Loucy (cell line): Measurements from ENCODE around the gene BRD2.

Source experiments
- H2AFZ ChIP-seq: fragments of 200-600 bp; sonication (generic); 2 replicates; pipeline ENCODE4 v1.6.0; 2016; ENCODE audit warnings: antibody characterized with exemption, mild to moderate bottlenecking, low read length, moderate library complexity
- H3F3A ChIP-seq: fragments of 200-600 bp; 2 replicates; pipeline ENCODE4 v1.6.0; 2016; ENCODE audit warnings: antibody characterized with exemption, low read depth, mild to moderate bottlenecking
- H3K27me3 ChIP-seq: fragments of 200-600 bp; sonication (generic); 2 replicates; pipeline ENCODE4 v1.6.1; 2014; ENCODE audit warnings: low read length, mild to moderate bottlenecking; ENCODE audit not compliant: insufficient read depth, poor library complexity, severe bottlenecking
- H3K36me3 ChIP-seq: fragments of 200-600 bp; sonication (generic); 2 replicates; pipeline ENCODE4 v1.6.1; 2016; ENCODE audit warnings: low read length; ENCODE audit not compliant: insufficient read depth
- H3K4me1 ChIP-seq: fragments of 200-600 bp; sonication (generic); 2 replicates; pipeline ENCODE4 v1.5.1; 2014; ENCODE audit warnings: low read length, mild to moderate bottlenecking; ENCODE audit not compliant: insufficient read depth, poor library complexity, severe bottlenecking
- H3K4me2 ChIP-seq: fragments of 200-600 bp; sonication (generic); 2 replicates; pipeline ENCODE4 v1.6.0; 2014; ENCODE audit warnings: antibody characterized with exemption, low read length, low read depth, mild to moderate bottlenecking; ENCODE audit not compliant: poor library complexity, severe bottlenecking
- H3K4me3 ChIP-seq: fragments of 200-600 bp; sonication (generic); 2 replicates; pipeline ENCODE4 v1.5.1; 2014; ENCODE audit warnings: low read length, mild to moderate bottlenecking, mixed read lengths; ENCODE audit not compliant: poor library complexity, severe bottlenecking
- H3K79me2 ChIP-seq: fragments of 200-600 bp; sonication (generic); 2 replicates; pipeline ENCODE4 v1.6.1; 2014; ENCODE audit warnings: low read length; ENCODE audit not compliant: insufficient read depth
- H3K9ac ChIP-seq: fragments of 200-600 bp; sonication (generic); 2 replicates; pipeline ENCODE4 v1.6.0; 2014; ENCODE audit warnings: mild to moderate bottlenecking, low read depth, low read length, moderate library complexity; ENCODE audit not compliant: poor library complexity, severe bottlenecking
- H3K9me2 ChIP-seq: fragments of 200-600 bp; sonication (generic); replicated peaks from 2 replicates; pipeline ENCODE4 v1.6.1; 2016; ENCODE audit warnings: low read depth, low read length, mixed read lengths
- H3K9me3 ChIP-seq: fragments of 200-600 bp; sonication (generic); 2 replicates; pipeline ENCODE4 v1.6.1; 2014; ENCODE audit warnings: mild to moderate bottlenecking, antibody characterized with exemption, low read length, low read depth; ENCODE audit not compliant: insufficient read depth
- H4K20me1 ChIP-seq: fragments of 200-600 bp; sonication (generic); 2 replicates; pipeline ENCODE4 v1.6.0; 2014; ENCODE audit warnings: antibody characterized with exemption, low read length, mild to moderate bottlenecking; ENCODE audit not compliant: insufficient read depth, poor library complexity, severe bottlenecking
- CTCF ChIP-seq: fragments of 200-600 bp; sonication (generic); conservative IDR thresholded peaks from 2 replicates; pipeline ENCODE4 v1.5.1; 2014; ENCODE audit warnings: mild to moderate bottlenecking, antibody characterized with exemption, low read length
- EZH2phosphoT487 ChIP-seq: fragments of 200-600 bp; IDR thresholded peaks from 2 replicates; pipeline ENCODE4 v1.6.1; 2018; ENCODE audit warnings: antibody characterized with exemption, mild to moderate bottlenecking, moderate library complexity, borderline replicate concordance

BRD2 gene

DNA sequence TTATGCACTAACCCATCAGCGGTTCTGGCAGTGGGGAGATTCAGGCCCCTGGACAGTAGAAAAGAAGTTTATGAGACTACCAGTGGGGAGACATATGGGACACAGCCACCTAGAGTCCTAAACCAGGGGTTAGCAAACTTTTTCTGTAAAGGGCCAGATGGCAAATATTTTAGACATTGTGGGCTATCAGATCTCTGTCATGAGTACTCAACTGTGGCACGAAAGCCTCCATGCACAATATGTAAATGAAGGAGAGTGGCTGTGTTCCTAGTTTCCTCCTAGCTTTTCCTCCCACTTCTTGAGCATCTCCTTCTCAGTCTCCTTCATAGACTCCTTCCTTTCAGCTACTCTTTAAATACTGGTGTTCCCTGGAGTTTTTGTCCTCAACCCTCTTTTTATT, 12.2 kb upstream of the BRD2 start:
- H3F3A ChIP-seq: no peaks in the 10 kb centered on the region
- TF ChIP-seq CTCF: no peak
- no peak for TF ChIP-seq EZH2phosphoT487
- H4K20me1 ChIP-seq: no peaks in the 10 kb centered on the region
- H3K4me3 ChIP-seq: no peak overlapping the region
- no peaks in the 10 kb centered on the region for H3K79me2 ChIP-seq
- no peak overlapping the region for H2AFZ ChIP-seq
- no peaks in the 10 kb centered on the region for H3K9me2 ChIP-seq
- H3K9me3 ChIP-seq: no peaks in the 10 kb centered on the region
- H3K9ac ChIP-seq: no peak overlapping the region
- H3K4me2 ChIP-seq: no peak overlapping the region
- H3K4me1 ChIP-seq: peaks cover 11% of the 10 kb centered on the region
- H3K27me3 ChIP-seq: no peaks in the 10 kb centered on the region
- no peaks in the 10 kb centered on the region for H3K36me3 ChIP-seq

DNA sequence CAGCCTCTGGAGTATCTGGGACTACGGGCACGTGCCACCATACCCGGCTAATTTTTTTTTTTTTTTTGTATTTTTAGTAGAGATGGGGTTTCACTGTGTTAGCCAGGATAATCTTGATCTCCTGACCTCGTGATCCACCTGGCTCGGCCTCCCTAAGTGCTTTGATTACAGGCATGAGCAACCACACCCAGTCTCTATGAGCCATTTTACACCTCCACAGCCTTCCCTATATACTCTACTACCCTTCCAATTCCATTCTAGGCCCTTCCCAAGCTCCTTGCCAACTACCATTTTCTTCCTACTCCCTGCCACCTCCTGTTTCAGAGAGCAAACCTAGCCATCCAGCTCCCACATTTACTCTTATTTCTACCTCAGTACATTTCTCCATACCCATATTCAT, 7.8 kb upstream of the BRD2 start:
- TF ChIP-seq CTCF: no peak
- TF ChIP-seq EZH2phosphoT487: no peak
- Histone ChIP-seq H3K4me3 (no peak overlapping the region), H3K36me3 (no peaks in the 10 kb centered on the region), H4K20me1 (no peaks in the 10 kb centered on the region), H3K9ac (no peak overlapping the region), H3K4me2 (no peak overlapping the region), H3K79me2 (peaks cover 3% of the 10 kb centered on the region; the same call in 1 of the 2 replicates), H2AFZ (no peak overlapping the region), H3K27me3 (no peaks in the 10 kb centered on the region), H3F3A (no peaks in the 10 kb centered on the region), H3K4me1 (no peaks in the 10 kb centered on the region), H3K9me3 (no peaks in the 10 kb centered on the region), H3K9me2 (no peaks in the 10 kb centered on the region)

DNA sequence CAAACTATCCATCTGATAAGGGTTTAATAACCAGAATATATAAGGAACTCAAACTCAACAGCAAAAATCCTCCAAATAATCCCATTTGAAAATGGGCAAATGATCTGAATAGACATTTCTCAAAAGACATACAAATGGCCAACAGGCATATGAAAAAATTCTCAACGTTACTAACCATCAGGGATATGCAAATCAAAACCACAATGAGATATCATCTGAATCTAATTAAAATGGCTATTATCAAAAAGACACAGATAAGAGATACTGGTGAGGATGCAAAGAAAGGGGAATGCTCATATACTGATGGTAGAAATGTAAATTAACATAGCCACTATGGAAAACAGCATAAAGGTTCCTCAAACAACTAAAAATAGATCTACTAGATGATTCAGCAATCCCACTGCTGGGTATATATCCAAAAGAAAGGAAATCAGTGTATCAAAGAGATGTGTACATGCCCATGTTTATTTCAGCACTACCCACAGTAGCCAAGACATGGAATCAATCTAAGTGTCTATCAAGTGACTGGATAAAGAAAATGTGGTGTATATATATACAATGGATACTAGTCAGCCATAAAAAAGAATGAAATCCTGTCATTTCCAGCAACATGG, 6.1 kb upstream of the BRD2 start:
- Histone ChIP-seq H3K79me2 (peaks cover 20% of the 10 kb centered on the region), H3K36me3 (no peaks in the 10 kb centered on the region), H3K4me2 (no peak overlapping the region), H3K9ac (no peak overlapping the region), H3K27me3 (no peaks in the 10 kb centered on the region), H3K4me1 (peaks cover 15% of the 10 kb centered on the region), H3K9me2 (no peaks in the 10 kb centered on the region), H3K9me3 (no peaks in the 10 kb centered on the region), H3F3A (0 out of 2 replicates have a peak, but pooled peaks cover 7% of the 10 kb centered on the region), H3K4me3 (no peak overlapping the region), H4K20me1 (peaks cover 2% of the 10 kb centered on the region), H2AFZ (no peak overlapping the region)
- no peak for TF ChIP-seq EZH2phosphoT487
- no peak for TF ChIP-seq CTCF
